SKM-1 treated with dmso at 0.1 percent for 144 hours (cell line): ENCODE results near the gene KCNQ1.

Experiments used
- DNase-seq: peaks from one replicate; lab custom pipeline; 2025; ENCODE audit not compliant: unreplicated experiment; lab: John Stamatoyannopoulos, UW

KCNQ1 gene

GRCh38 chr11:2886191-2886894 lies 441.5 kb downstream of the KCNQ1 start:
- DNase-seq, result no peak

GRCh38 chr11:2886936-2887335 lies 442.1 kb downstream of the KCNQ1 start:
- no peak for DNase-seq

- no peak for DNase-seq
Measured at GRCh38 chr11:2887515-2888195, 442.8 kb downstream of the KCNQ1 start.

- DNase-seq, result peak; percentile 49
Measured at GRCh38 chr11:2888266-2888968, 443.6 kb downstream of the KCNQ1 start.

GRCh38 chr11:2889362-2890273 lies 444.8 kb downstream of the KCNQ1 start:
- DNase-seq, result no peak

GRCh38 chr11:2890466-2891294 lies 445.9 kb downstream of the KCNQ1 start:
- no peak for DNase-seq

GRCh38 chr11:2891326-2892214 lies 446.8 kb downstream of the KCNQ1 start:
- DNase-seq, result no peak

- DNase-seq, result peak; percentile 75
Measured at GRCh38 chr11:2892215-2892966, 447.6 kb downstream of the KCNQ1 start.

GRCh38 chr11:2892967-2893528 lies 448.2 kb downstream of the KCNQ1 start:
- DNase-seq, result no peak

- no peak for DNase-seq
Measured at GRCh38 chr11:2893935-2894334, 449.1 kb downstream of the KCNQ1 start.

- no peak for DNase-seq
Measured at GRCh38 chr11:2896047-2896446, 451.2 kb downstream of the KCNQ1 start.

- DNase-seq, result no peak
Measured at GRCh38 chr11:2897048-2897447, 452.2 kb downstream of the KCNQ1 start.

- peak; percentile 86 for DNase-seq
Measured at GRCh38 chr11:2898366-2899079, 453.7 kb downstream of the KCNQ1 start.
